Hepatocyte (in vitro differentiated cells): ENCODE data around the gene SLC35A5. TPM values are rescaled to one million over a fixed set of nuclear protein-coding genes. Genes with fewer than 3 reads are reported as not detected.

Experiments
- DNase-seq: peaks from one replicate; pipeline ENCODE4 v3.0.0-alpha.2; 2016; ENCODE audit warnings: low spot score
- H2AFZ ChIP-seq: fragments of 200-600 bp; sonication (generic); 2 replicates; pipeline ENCODE4 v1.6.0; 2016; ENCODE audit warnings: antibody characterized with exemption, mild to moderate bottlenecking
- H3K27ac ChIP-seq: fragments of 200-600 bp; sonication (generic); 2 replicates; pipeline ENCODE4 v1.5.1; 2016; ENCODE audit warnings: mild to moderate bottlenecking
- H3K27me3 ChIP-seq: fragments of 200-600 bp; sonication (generic); 2 replicates; pipeline ENCODE4 v1.6.1; 2016
- H3K36me3 ChIP-seq: fragments of 200-600 bp; sonication (generic); replicated peaks from 2 replicates; pipeline ENCODE4 v1.5.1; 2016; ENCODE audit warnings: low read depth; ENCODE audit not compliant: insufficient read depth
- H3K4me1 ChIP-seq: fragments of 200-600 bp; sonication (generic); 2 replicates; pipeline ENCODE4 v1.5.1; 2016; ENCODE audit warnings: mild to moderate bottlenecking, moderate library complexity; ENCODE audit not compliant: insufficient read depth
- H3K4me2 ChIP-seq: fragments of 200-600 bp; sonication (generic); 2 replicates; pipeline ENCODE4 v1.6.0; 2016
- H3K4me3 ChIP-seq: fragments of 200-600 bp; sonication (generic); 2 replicates; pipeline ENCODE4 v1.5.1; 2016; ENCODE audit warnings: mild to moderate bottlenecking
- H3K79me2 ChIP-seq: fragments of 200-600 bp; sonication (generic); 2 replicates; pipeline ENCODE4 v1.6.0; 2017; ENCODE audit warnings: mild to moderate bottlenecking
- H3K9me2 ChIP-seq: fragments of 200-600 bp; sonication (generic); replicated peaks from 2 replicates; pipeline ENCODE4 v1.6.0; 2017; ENCODE audit warnings: mild to moderate bottlenecking; ENCODE audit not compliant: insufficient read depth
- H3K9me3 ChIP-seq: fragments of 200-600 bp; sonication (generic); 2 replicates; pipeline ENCODE4 v1.5.1; 2016; ENCODE audit warnings: low read depth, mild to moderate bottlenecking
- H4K20me1 ChIP-seq: fragments of 200-600 bp; sonication (generic); 2 replicates; pipeline ENCODE4 v1.6.0; 2016; ENCODE audit warnings: mild to moderate bottlenecking; ENCODE audit not compliant: insufficient read depth, poor library complexity, severe bottlenecking
- CTCF ChIP-seq: fragments of 200-600 bp; sonication (generic); IDR thresholded peaks from 2 replicates; pipeline ENCODE4 v1.5.1; 2016; ENCODE audit warnings: antibody characterized with exemption, mild to moderate bottlenecking; ENCODE audit not compliant: poor library complexity
- EZH2 ChIP-seq: fragments of 200-600 bp; sonication (generic); IDR thresholded peaks from 2 replicates; pipeline ENCODE4 v1.6.1; 2016; ENCODE audit warnings: antibody characterized with exemption, mild to moderate bottlenecking, borderline replicate concordance
- EZH2phosphoT487 ChIP-seq: fragments of 200-600 bp; sonication (generic); IDR thresholded peaks from one replicate; pipeline ENCODE4 v1.6.1; 2018; ENCODE audit warnings: antibody characterized with exemption, mild to moderate bottlenecking, low read depth, moderate library complexity; ENCODE audit not compliant: unreplicated experiment, severe bottlenecking
- WGBS: methylation state at CpG from one replicate; pipeline ENCODE4 v1.1.6; 2016; ENCODE audit warnings: low lambda C conversion rate; ENCODE audit errors: missing lambda C conversion rate; 5-methylcytosine and 5-hydroxymethylcytosine counted together
- polyA plus RNA-seq: library from polyadenylated mRNA; unstranded; fragments of >200 nt; fragmentation: Nextera tagmentation; extraction: Ambion mirVana; gene quantifications from 2 replicates; pipeline ENCODE4 v1.2.1, GENCODE V29; 2016
- total RNA-seq: library from RNA; depleted of rRNA; stranded (reverse); fragments of >200 nt; gene quantifications from 2 replicates; pipeline ENCODE4 v1.2.3, GENCODE V29; 2014

The SLC35A5 gene
- total and polyA plus RNA-seq, 2 experiments from 2014 or later: 30.5 to 56.8 TPM

GRCh38 chr3:112602217-112602838 lies 40.5 kb downstream of the SLC35A5 start:
- H4K20me1 ChIP-seq: no peaks in the 10 kb centered on the region
- no peaks in the 10 kb centered on the region for H3K9me3 ChIP-seq
- DNase-seq: no peak
- H3K4me3 ChIP-seq: no peak overlapping the region
- no peaks in the 10 kb centered on the region for H3K36me3 ChIP-seq
- H2AFZ ChIP-seq: no peak overlapping the region
- no peaks in the 10 kb centered on the region for H3K4me1 ChIP-seq
- TF ChIP-seq EZH2: no peak
- TF ChIP-seq EZH2phosphoT487: no peak
- TF ChIP-seq CTCF: no peak
- no peaks in the 10 kb centered on the region for H3K9me2 ChIP-seq
- no peaks in the 10 kb centered on the region for H3K27me3 ChIP-seq
- no peak overlapping the region for H3K27ac ChIP-seq
- H3K79me2 ChIP-seq: no peaks in the 10 kb centered on the region
- H3K4me2 ChIP-seq: no peak overlapping the region

- Histone ChIP-seq H3K27me3 (no peaks in the 10 kb centered on the region), H3K4me3 (no peak overlapping the region), H3K4me1 (no peaks in the 10 kb centered on the region), H2AFZ (no peak overlapping the region), H3K4me2 (no peak overlapping the region), H3K27ac (no peak overlapping the region), H3K9me3 (no peaks in the 10 kb centered on the region), H4K20me1 (no peaks in the 10 kb centered on the region), H3K9me2 (no peaks in the 10 kb centered on the region), H3K36me3 (no peaks in the 10 kb centered on the region), H3K79me2 (no peaks in the 10 kb centered on the region)
- no peak for TF ChIP-seq EZH2
- TF ChIP-seq EZH2phosphoT487: no peak
- TF ChIP-seq CTCF: no peak
- DNase-seq: no peak
- 48% methylated on average over 4 of the region's 4 CpGs for WGBS
Observed at GRCh38 chr3:112604536-112604935, 42.7 kb downstream of the SLC35A5 start.

- no peaks in the 10 kb centered on the region for H3K27me3 ChIP-seq
- H3K4me3 ChIP-seq: no peak overlapping the region
- H3K79me2 ChIP-seq: no peaks in the 10 kb centered on the region
- DNase-seq: no peak
- H3K4me2 ChIP-seq: no peak overlapping the region
- H3K9me3 ChIP-seq: no peaks in the 10 kb centered on the region
- TF ChIP-seq EZH2 (no peak), CTCF (no peak), EZH2phosphoT487 (no peak)
- no peaks in the 10 kb centered on the region for H4K20me1 ChIP-seq
- 92% methylated on average over 9 of the region's 9 CpGs for WGBS
- no peaks in the 10 kb centered on the region for H3K36me3 ChIP-seq
- H3K4me1 ChIP-seq: no peaks in the 10 kb centered on the region
- H2AFZ ChIP-seq: no peak overlapping the region
- no peak overlapping the region for H3K27ac ChIP-seq
- no peaks in the 10 kb centered on the region for H3K9me2 ChIP-seq
Observed at GRCh38 chr3:112605285-112605684, 43.4 kb downstream of the SLC35A5 start.

GRCh38 chr3:112606098-112606497 lies 44.3 kb downstream of the SLC35A5 start:
- Histone ChIP-seq H4K20me1 (no peaks in the 10 kb centered on the region), H3K27ac (no peak overlapping the region), H3K9me2 (no peaks in the 10 kb centered on the region), H3K4me2 (no peak overlapping the region), H3K4me3 (no peak overlapping the region), H2AFZ (no peak overlapping the region), H3K27me3 (no peaks in the 10 kb centered on the region), H3K4me1 (no peaks in the 10 kb centered on the region), H3K36me3 (no peaks in the 10 kb centered on the region), H3K9me3 (no peaks in the 10 kb centered on the region), H3K79me2 (no peaks in the 10 kb centered on the region)
- 97% methylated on average over 2 of the region's 2 CpGs for WGBS
- TF ChIP-seq EZH2 (no peak), EZH2phosphoT487 (no peak), CTCF (no peak)
- DNase-seq: no peak
